T-helper 22 cell (primary cell): ENCODE results near the gene RGMB.

Experiments used
- DNase-seq: peaks from one replicate; pipeline ENCODE4 v3.0.0-alpha.2; 2020; ENCODE audit warnings: low read depth

RGMB gene

GRCh38 chr5:98768160-98768959, 5.1 kb upstream of the RGMB start:
- DNase-seq, result no peak

GRCh38 chr5:98768960-98769209, 4.6 kb upstream of the RGMB start:
- no peak for DNase-seq

- peak; percentile 28 for DNase-seq
Observed at GRCh38 chr5:98769210-98769958, 4.1 kb upstream of the RGMB start.

DNA sequence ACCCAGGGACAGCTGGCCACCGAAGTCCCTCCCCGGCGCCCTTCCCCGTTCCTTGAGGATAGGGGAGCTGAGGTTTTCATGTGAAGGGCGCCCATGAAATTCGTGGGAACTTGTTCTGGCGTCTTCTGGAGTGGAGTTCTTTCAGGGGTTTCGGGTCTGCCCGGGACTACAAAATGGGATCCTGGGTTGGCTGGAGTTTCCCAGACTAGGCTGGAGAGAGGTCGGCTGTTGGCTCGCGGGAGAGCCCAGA, 3.6 kb upstream of the RGMB start:
- no peak for DNase-seq

GRCh38 chr5:98770209-98770910, 3.1 kb upstream of the RGMB start:
- no peak for DNase-seq

GRCh38 chr5:98770911-98771322, 2.5 kb upstream of the RGMB start:
- no peak for DNase-seq

- peak; percentile 30 for DNase-seq
Observed at GRCh38 chr5:98771382-98772109, 1.9 kb upstream of the RGMB start.

DNA sequence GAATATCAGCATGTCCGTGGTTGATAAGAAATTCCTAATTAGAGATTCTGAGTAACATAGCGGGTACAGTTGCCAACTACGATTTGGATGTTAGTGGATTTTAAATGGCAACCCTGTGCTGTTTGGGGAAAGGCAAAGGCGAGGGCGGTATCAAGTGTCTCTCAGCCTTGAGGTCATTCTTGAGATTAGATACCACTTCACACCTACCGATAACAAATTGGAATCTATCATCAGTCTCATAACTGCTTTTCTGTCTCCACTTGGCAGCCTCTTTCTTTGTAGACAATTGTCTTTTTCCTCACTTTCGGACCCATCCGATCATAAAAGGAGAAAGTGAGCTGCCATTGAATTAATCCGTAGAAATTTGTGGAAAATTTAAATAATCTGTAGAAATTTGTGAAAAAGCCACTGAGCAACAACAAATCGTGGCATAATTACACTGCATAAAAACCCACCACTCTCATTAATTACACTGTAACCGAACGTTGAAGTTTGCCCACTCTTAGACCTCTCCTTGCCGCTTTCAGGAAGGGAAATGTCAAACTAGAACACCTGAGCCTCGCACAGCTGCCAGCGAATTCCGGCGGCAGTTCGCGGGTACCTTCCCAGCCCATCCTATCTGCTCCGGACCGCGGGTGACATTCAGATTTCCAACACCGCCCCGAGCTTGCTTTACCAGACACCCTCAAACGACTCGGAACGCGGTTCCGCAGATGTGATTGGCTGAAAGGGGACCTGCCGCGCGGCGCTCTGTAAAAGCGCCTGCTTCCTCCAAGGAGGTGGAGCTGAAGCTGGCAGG, 849 bp upstream of the RGMB start:
- DNase-seq, result peak; percentile 70

- no peak for DNase-seq
Observed at GRCh38 chr5:98773214-98773463, 324 bp upstream of the RGMB start.

GRCh38 chr5:98774192-98775033, 950 bp downstream of the RGMB start:
- DNase-seq, result peak; percentile 39

DNA sequence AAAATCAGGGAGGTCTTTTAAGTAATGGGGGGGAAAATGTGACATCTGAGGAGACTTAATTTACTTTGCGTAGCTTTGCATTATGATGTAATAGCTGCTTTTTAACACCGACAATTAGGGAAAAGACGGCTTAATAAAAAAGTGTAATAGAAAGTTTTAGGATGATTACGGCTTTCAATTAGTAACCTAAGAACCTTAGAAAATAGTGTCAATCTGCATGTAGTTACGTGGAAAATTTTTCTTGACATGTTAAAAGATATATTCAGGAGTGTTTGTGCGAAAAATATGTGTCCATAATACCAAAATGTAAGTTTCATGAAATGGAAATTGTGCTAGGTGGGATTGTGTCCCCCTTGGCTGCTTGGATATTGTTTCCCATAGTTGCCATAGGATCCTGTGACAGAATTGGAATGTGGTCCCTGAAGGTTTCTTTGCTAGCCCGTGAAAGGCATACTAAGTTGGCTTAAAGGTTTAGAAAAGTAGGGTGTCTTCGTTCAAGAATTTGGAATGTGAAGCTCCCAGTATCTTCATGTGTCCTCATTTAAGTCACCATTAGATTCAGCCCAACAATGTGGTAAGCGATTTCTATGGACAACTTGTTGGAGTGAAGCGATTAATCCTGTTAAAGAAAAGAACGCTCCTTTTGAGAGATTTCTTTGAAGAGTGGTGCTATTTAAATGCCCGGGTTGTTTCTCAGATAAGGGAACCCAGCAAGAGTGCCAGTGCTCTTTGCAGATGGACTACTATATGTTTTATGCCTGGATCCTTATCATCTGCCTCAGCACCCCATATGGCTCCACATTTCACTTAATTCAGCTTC, 2.0 kb downstream of the RGMB start:
- DNase-seq, result no peak

GRCh38 chr5:98776066-98776705, 2.7 kb downstream of the RGMB start:
- DNase-seq, result no peak

DNA sequence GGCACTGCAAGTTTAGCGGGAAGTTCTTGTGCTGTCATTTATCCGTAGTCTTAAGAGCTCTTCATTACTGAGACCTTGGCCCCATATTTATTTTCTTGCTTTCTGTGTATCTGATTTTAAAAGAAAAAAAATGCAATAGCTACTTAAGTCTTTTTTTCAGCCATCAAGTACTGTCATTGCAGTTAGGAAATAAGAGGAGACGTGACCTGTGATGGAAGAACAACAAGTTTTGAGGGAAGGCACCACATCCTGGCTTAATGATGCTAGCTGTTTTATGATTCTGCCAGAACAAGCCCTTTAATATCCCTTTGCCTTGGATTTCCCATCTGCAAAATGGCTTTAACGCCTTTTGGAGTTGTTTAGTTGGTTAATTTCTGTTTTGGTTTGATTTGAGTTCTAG, 3.8 kb downstream of the RGMB start:
- no peak for DNase-seq

DNA sequence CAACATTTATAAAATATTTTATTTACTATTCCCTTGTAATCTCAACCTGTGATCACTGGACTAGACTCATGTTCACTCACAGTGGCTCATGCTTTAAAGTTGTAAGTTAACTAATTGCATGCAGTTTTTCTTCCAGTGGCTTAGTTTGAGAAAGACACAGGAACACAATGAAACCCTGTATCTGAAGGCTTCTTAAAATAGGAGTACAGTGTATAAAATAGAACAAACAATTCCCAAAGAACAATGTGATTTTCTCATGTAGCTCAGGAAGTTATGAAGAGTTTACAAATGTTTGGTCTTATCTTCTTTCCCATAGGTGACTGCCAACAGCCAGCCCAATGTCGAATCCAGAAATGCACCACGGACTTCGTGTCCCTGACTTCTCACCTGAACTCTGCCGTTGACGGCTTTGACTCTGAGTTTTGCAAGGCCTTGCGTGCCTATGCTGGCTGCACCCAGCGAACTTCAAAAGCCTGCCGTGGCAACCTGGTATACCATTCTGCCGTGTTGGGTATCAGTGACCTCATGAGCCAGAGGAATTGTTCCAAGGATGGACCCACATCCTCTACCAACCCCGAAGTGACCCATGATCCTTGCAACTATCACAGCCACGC, 5.9 kb downstream of the RGMB start:
- no peak for DNase-seq

DNA sequence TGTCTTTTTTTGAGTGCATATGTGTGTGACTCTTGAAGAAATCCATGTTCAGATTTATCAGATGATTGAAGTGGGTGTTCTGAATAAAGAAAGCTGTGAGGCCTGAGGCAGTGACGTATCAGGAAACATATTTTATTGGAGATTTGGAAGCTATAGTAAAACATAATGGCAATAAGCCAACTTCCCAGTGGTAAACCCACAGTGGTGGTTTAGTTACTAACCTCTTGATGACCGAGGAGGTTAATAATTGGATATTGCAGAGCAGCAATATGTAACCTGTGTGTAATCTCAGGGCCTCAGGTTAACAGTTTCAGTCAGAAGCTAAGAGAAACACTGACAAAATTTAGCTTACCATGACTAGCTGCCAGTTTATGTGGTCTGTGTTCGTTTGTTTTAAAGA, 6.9 kb downstream of the RGMB start:
- DNase-seq, result no peak

DNA sequence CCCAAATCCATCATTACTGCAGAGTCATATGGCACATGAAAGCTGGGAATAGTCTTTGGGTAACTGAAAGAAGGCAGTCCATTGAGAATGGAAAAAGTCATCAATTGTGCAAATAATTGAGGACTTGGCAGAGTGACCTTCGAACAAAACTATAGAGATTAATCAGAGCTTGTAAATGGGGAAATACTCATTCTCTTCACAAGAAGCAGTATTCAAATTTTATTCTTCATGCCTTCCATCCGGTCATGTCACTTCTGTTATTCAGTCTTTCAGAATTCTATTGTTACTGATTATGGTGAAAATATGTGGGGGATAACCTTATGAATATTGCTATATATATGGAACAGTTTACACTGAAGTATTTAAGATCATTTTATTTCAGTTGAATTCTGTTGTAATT, 8.1 kb downstream of the RGMB start:
- no peak for DNase-seq

DNA sequence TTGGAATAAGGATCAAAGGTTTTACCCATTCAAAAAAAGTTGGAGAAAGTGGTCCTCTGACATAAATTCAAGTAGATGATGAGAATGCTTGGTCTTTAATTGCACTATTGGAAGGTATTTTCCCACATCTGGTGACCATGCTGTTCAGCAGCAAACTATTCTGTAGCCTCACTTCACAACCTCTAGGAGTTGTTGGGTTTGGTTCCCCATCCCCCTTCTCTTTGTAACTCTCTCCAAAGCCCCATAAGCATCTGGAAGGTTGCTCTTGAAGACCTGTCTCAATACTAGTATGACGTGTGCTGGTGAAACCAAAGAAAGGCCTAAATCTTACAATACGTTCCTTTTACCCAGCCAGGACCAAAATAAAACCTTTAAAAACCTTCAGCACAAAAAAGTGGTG, 8.5 kb downstream of the RGMB start:
- DNase-seq, result no peak

DNA sequence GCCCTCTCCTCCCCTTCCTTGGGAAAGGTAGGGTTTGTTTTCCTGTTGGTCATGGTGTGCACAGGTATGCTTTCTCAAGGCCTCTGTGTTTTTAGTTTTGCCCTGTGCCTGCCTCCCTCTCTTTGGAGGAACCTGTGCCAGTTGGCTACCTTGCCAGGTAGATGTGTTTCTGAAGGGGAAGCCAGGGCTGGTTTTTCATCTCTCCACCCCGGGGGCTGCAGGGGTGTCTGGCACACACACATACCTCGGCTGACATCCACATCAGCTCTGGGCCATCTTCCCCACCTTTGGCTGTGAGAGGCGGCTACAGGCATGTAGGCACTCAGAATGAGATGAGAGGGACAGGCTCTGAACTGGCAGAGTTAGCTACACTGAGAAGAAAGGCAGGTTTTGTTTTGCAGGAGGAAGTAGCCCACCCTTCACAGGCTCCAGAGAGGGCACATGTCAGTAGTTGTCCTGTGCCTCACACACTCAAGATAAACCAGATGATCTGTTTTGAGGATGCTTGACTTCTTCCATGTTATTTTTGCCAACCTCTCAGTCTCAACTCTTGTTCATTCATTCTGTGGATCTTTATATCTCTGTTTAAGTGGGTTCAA, 9.7 kb downstream of the RGMB start:
- no peak for DNase-seq

GRCh38 chr5:98784411-98784810, 10.9 kb downstream of the RGMB start:
- no peak for DNase-seq
